ENCODE data around the gene HPS1. TPM values are rescaled to one million over a fixed set of nuclear protein-coding genes. Genes with fewer than 3 reads are reported as not detected.

The HPS1 gene
- total RNA-seq, 4 donors from 2014 or later, result 23.3 to 63.9 (median 54.8) TPM

- no peak for DNase-seq (ENCODE audit: low spot score in 2 of 2)
- H3K4me3 ChIP-seq (ENCODE audit: low read depth, poor library complexity, severe bottlenecking), result no peak overlapping the region
- intact Hi-C loops (cut with DNase I; ENCODE audit: low total_unique reads), result no loop called here
- 88 to 95% methylated on average over 7 of the region's 7 CpGs for WGBS, 2 donors
- TF ChIP-seq POLR2A (IDR thresholded peaks at IDR 0.05), result no peak
- TF ChIP-seq CTCF (IDR thresholded peaks at IDR 0.05), result no peak
Measured at GRCh38 chr10:98402478-98402877, 44.3 kb downstream of the HPS1 start.

DNA sequence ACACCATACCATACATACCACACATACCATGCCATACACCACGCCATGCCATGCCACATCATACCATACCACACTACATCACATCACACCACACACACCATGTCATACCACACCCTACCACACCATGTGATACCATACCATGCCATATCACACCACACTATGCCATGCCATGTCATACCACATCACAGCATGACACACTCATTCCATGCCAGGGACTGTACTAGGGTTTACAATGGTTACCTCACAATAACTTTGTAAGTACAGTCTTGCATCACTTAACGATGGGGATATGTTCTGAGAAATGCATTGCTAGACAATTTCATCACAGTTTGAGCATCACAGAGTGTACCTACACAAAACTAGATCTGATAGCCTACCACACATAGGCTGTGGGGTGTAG, 46.3 kb downstream of the HPS1 start:
- H3K4me3 ChIP-seq (ENCODE audit: low read depth, poor library complexity, severe bottlenecking), result no peak overlapping the region
- intact Hi-C loops (cut with DNase I; ENCODE audit: low total_unique reads), result no loop called here
- WGBS, 2 donors, result 91 to 95% methylated on average over 2 of the region's 2 CpGs
- DNase-seq (ENCODE audit: low spot score in 2 of 2), result no peak
- TF ChIP-seq CTCF (IDR thresholded peaks at IDR 0.05) (no peak), POLR2A (IDR thresholded peaks at IDR 0.05) (no peak)

- intact Hi-C loops (cut with DNase I; ENCODE audit: low total_unique reads), result no loop called here
- TF ChIP-seq CTCF (IDR thresholded peaks at IDR 0.05) (no peak), POLR2A (IDR thresholded peaks at IDR 0.05) (no peak)
- peak in 1 of 2 donors; percentile 64 for DNase-seq (ENCODE audit: low spot score in 2 of 2)
- WGBS, 2 donors, result 90 to 94% methylated on average over 9 of the region's 9 CpGs
- H3K4me3 ChIP-seq (ENCODE audit: low read depth, poor library complexity, severe bottlenecking), result no peak overlapping the region
Measured at GRCh38 chr10:98399784-98400183, 47.0 kb downstream of the HPS1 start.

- WGBS, 2 donors, result 91 to 94% methylated on average over 9 of the region's 9 CpGs
- no peak for TF ChIP-seq CTCF (IDR thresholded peaks at IDR 0.05)
- no peak for TF ChIP-seq POLR2A (IDR thresholded peaks at IDR 0.05)
- intact Hi-C loops (cut with DNase I; ENCODE audit: low total_unique reads), result no loop called here
- H3K4me3 ChIP-seq (ENCODE audit: low read depth, poor library complexity, severe bottlenecking), result no peak overlapping the region
- peak in 1 of 2 donors; percentile 81 for DNase-seq (ENCODE audit: low spot score in 2 of 2)
Measured at GRCh38 chr10:98397089-98397600, 49.6 kb downstream of the HPS1 start.

GRCh38 chr10:98396096-98397063, 50.4 kb downstream of the HPS1 start:
- H3K4me3 ChIP-seq (ENCODE audit: low read depth, poor library complexity, severe bottlenecking), result no peak overlapping the region
- no peak for TF ChIP-seq CTCF (IDR thresholded peaks at IDR 0.05)
- TF ChIP-seq POLR2A (IDR thresholded peaks at IDR 0.05), result no peak
- intact Hi-C loops (cut with DNase I; ENCODE audit: low total_unique reads), result no loop called here
- 87% methylated on average over 6 of the region's 6 CpGs for WGBS, 2 donors
- peak in 1 of 2 donors; percentile 71 for DNase-seq (ENCODE audit: low spot score in 2 of 2)
